AG08396 (cell line): ENCODE data around the gene NTRK3.
"Not testable (repeated sequence)": the region's sequence is repeated elsewhere in the genome, so short reads cannot be mapped to it uniquely, and the experiment has no call there.

Experiments
- DNase-seq: peaks from one replicate; pipeline ENCODE4 v3.0.0; 2012; ENCODE audit warnings: low spot score, mixed read lengths

NTRK3 gene

DNA sequence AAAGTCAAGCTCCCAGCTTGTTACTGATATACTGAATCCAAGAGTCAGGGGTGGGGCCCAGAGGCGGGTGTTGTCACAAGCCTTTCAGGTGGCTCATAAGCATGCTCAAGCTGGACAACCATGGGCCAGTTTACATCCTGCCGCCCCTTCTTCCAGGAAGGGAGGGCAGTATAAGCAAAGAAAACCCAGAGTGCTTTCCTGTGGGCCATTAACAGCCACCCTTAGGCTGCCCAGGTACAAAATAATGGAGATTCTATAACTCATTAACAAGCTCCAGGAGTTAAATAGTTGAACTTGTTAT lies 183.2 kb downstream of the NTRK3 start:
- DNase-seq: no peak

DNA sequence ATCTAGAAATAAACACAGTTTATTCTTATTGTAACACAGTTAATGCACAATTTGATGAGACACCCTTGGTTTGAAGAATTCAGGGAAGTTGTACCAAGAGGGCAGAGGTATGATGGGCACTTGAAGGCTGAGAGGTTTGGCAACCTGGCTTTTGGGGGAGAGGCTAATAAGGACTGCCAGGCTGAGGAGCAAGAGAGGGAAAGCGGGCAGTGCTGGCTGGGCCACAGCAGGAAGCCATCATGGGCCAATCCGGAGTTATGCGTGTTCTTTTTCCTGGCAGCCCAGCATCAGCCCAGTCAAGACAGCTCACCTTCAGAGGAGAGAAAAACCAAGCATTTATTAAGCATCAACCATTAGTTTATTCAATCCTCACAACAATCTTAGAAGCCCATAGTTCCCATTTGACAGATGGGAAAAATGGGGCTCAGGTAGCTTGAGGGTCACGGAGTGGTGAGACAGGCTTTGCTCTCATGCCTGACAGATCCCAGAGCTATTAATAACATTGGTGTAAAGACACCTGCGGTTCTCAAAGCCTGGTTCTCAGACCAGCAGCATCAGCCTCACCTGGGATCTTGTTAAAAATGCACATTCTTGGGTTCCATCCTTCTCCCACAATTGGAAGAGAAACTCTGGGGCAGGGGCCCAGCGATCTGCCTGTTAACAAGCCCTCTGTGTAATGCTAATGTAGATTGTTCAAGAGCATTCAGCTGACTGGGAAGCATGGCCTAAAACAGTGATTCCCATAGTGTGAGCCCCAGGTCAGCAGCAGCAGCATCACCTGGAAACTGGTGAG lies 183.7 kb downstream of the NTRK3 start:
- no peak for DNase-seq

DNA sequence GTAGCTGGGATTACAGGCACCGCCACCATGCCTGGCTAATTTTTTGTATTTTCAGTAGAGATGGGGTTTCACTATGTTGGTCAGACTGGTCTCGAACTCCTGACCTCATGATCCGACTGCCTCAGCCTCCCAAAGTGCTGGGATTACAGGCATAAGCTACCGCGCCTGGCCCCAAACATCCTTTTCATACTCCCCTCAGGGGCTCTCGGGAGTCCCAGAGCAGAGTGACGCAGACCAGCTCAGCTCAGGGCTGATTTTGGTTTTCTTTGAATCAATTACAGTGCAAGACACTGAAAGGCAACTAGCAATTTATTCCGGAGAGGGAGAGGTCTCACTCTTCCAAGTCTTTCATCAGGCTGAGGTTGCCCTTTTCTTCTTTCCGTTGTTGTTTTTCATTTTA lies 184.4 kb downstream of the NTRK3 start:
- DNase-seq: not testable (repeated sequence)

DNA sequence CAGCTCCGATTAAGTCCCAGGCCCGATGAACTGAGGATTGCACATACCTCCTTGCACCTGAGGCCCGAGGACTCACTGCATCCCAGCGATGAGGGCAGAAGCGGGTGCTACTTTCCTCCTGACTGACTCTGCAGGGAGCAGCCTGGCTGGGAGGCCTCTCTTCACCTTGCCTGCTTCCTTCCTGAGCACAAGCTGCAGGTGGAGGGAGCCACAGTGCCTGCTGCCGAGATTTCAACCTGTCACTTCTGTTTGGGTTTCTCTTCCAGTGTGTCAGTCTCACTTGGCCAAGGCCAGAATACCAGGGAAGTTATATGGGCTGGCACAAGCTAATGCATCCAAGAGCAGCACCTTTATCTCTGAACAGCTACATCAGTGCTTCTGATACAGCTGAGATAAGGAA lies 185.4 kb downstream of the NTRK3 start:
- no peak for DNase-seq

DNA sequence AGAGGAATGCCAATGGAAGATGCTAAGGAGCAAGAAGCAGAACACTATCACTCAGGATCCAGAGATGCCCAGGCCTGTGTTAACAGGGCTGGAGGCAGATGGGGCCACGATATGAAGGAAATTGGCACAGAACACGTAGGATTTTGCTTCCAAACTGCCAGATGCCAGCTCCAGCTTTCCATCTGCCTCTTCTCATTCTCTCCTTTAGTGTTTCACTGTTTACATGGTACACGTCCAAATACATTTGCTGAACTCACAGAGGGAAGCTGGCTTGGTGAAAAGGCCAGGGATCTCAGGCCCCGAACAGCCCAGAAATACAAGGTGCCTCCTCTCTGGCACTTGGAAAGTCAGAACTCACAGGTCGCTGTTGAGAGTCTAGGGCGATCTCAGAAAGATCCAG lies 187.0 kb downstream of the NTRK3 start:
- no peak for DNase-seq

- DNase-seq: no peak
These were observed 189.2 kb downstream of the NTRK3 start for GRCh38 chr15:88067331-88067685.

DNA sequence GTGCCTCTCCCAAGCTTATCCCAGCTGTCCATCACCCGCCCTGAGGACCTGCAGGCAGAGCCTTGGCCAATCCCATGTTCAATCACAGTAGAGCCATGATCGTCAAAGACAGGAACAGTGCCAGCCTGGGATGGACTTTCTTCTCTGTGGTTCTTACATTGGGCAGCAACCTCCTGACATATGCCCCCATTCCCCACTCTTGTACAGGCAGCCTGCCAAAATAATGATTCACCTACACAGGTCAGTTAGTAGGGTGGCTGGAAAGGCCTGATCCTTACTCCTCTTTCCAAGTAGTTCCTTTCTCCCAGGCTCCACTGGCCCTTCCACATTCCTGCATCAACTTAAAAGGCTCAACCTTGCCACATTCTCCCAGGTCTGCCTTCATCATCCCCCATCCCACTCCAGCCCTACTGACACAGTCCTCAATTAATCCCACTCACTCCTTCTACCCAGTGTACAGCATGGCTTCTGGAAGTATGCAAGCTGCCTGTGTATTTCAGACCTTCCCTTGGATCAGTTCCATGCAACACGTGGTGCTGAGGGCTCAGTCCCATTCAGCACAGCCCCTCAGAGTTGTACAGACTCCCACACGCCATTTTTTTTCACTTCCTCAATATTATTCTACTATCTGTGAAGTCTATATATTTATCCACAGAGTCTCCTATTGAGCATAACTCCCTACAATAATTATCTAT lies 189.8 kb downstream of the NTRK3 start:
- no peak for DNase-seq

DNA sequence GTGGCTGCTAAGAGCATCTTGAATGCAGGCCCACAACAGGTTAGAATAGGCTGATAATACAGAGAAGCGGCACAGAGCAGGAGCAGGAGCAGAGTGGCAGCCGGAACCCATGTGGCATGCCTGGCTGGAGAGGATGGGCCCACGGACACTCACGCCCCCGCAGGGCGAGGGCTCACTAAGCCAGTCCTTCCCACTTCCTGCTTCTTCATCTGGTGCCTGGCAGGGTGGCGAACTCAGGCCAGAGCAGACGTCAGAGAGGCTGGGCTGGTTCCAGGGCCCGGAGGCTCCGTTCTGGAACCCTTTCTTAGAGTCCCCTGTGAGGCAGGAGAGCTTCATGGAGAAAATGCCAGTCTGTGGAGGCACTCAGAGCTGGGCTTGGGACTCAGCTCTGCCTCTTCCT lies 195.1 kb downstream of the NTRK3 start:
- no peak for DNase-seq

- no peak for DNase-seq
These were observed 196.2 kb downstream of the NTRK3 start for GRCh38 chr15:88060383-88060782.

GRCh38 chr15:88057836-88058235 lies 198.7 kb downstream of the NTRK3 start:
- DNase-seq: no peak

- no peak for DNase-seq
These were observed 207.0 kb downstream of the NTRK3 start for GRCh38 chr15:88049506-88049905.

DNA sequence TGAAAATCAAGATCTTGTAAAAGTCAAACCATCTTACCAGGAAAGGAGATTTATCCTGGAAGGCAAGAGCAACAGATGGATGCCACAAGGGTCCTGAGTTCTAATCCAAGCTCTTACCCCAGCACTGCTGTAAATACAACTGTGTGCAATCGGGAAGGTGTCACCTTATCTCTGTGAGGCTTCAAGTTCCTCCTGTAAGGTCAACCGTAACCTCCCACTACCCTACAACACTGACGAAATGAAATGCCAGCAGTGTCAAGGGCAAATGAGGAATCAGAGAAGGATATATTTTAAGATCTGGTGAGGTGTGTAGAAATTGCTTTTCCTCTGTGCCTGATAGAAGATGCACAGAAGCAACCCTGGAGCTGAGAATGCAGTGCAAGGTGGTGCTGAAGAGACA lies 207.8 kb downstream of the NTRK3 start:
- no peak for DNase-seq

DNA sequence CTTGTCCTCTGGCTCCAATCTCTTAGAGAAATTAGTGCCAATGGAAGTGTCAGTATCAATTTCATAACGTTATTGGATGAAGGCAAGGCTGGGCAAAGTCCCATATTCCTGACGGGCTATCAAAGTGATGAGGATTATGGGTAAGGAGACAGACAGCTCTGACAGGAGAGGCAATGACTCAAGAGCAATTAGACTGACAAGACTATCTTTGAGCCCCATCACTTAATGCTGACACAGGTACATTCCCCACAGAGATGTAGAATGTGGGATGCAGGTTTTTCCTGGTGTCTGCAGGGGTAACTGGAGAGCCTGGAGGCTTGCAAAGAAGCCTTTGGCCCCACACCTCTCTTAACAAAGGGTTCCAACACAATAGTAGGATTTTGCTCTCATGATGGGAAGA lies 208.3 kb downstream of the NTRK3 start:
- DNase-seq: no peak

DNA sequence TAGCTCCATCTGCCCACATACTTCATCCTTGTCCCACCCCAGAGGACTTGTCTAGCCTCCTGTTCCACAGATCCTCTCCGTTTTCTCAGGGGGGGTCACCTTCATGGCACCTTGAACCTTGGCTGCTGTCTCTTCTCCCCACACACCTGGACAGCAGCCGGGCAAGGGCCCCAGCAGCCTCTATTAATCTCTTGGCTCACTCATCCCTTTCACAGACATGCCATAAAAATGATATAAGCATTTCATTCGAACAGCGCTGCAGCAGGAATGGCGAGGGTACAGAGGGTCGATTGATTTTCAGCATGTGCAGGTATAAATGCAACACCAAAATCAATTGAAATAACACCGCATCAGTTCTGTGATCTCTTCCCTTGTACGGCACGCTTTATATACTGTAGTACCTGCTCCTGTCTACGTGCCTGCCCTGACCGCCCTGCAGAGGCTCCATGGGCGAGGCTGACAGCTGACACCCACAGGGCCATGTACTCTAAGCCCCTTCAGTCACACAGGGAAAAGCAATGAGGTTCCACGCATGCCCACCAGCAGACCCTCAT lies 209.9 kb downstream of the NTRK3 start:
- no peak for DNase-seq

- no peak for DNase-seq
These were observed 213.1 kb downstream of the NTRK3 start for GRCh38 chr15:88043396-88043795.

GRCh38 chr15:88042047-88042446 lies 214.5 kb downstream of the NTRK3 start:
- no peak for DNase-seq

- no peak for DNase-seq
These were observed 216.0 kb downstream of the NTRK3 start for GRCh38 chr15:88040516-88040915.

DNA sequence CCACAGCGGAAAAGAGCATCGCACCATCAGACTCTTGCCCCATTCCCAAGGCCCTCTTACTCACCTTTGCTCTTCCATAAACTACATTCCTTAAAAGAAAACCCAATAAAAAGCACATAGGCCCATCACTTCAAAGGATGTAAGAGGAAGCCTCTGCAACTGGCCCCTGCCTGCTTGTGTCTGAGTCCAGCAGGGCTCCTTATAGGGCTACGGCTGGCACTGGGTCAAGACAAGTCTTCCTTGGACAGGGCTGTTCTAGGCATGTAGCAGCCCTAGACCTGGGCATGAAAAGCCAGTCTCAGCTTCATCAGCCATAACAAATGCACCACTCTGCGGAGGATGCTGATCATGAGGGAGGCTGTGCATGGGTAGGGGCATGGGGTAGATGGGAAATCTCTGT lies 218.3 kb downstream of the NTRK3 start:
- DNase-seq: no peak

- DNase-seq: no peak
These were observed 220.2 kb downstream of the NTRK3 start for GRCh38 chr15:88036154-88036839.

GRCh38 chr15:88035381-88035780 lies 221.2 kb downstream of the NTRK3 start:
- no peak for DNase-seq

- not testable (repeated sequence) for DNase-seq
These were observed 223.1 kb downstream of the NTRK3 start for GRCh38 chr15:88033421-88033820.

DNA sequence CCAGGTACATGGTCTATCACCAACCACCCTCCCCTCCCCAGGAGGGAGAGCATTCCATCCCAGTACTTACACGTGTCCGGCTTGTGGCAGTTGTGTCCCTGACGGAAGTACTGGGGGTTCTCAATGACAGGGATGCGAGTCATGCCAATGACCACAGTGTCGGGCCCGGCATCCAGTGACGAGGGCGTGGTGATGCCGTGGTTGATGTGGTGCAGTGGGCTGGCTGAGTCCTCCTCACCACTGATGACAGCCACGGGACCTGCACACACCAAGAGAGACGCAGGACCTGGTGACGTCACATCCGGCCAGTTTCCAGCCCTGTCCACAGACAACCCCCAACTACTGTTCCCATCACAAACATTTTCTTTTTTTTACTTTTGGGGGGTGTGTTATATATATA lies 223.8 kb downstream of the NTRK3 start:
- no peak for DNase-seq

GRCh38 chr15:88031461-88031860 lies 225.1 kb downstream of the NTRK3 start:
- DNase-seq: no peak
